Gastrocnemius medialis (tissue), 4 donors: ENCODE measurements around the gene KRT80. TPM values are rescaled to one million over a fixed set of nuclear protein-coding genes. Genes with fewer than 3 reads are reported as not detected.

ENCODE experiments used
- ATAC-seq, 2 donors: fragments of 150-250 bp; one replicate each; pipeline ENCODE4 v1.9.1; 2016
- DNase-seq, 2 donors: peaks; one replicate each; pipeline ENCODE4 v3.0.0-alpha.2; 2019
- H3K27ac ChIP-seq, 4 donors: fragments of 200-600 bp; sonication (generic); 1 replicate in 1 of 4; 2 replicates in 3 of 4; pipeline ENCODE4 v1.5.1; 2016 to 2018; ENCODE audit warnings: mild to moderate bottlenecking in 2 of 4, moderate library complexity in 1 of 4
- H3K27me3 ChIP-seq, 3 donors: fragments of 200-600 bp; sonication (generic) in 2 of 3; 1 replicate in 1 of 3; 2 replicates in 2 of 3; pipeline versions ENCODE4 v1.5.1 to v1.6.0; 2016 to 2019; ENCODE audit warnings: mild to moderate bottlenecking in 1 of 3, moderate library complexity in 1 of 3
- H3K36me3 ChIP-seq, 2 donors: fragments of 200-600 bp; sonication (generic) in 1 of 2; one replicate each; pipeline ENCODE4 v1.5.1; 2017 to 2018
- H3K4me1 ChIP-seq, 2 donors: fragments of 200-600 bp; sonication (generic) in 1 of 2; one replicate each; pipeline ENCODE4 v1.5.1; 2016 to 2017; ENCODE audit warnings: mild to moderate bottlenecking in 2 of 2
- H3K4me3 ChIP-seq, 4 donors: fragments of 200-600 bp; sonication (generic) in 3 of 4; 1 replicate in 1 of 4; 2 replicates in 3 of 4; pipeline ENCODE4 v1.5.1; 2016 to 2019; ENCODE audit warnings: mild to moderate bottlenecking in 2 of 4
- H3K9me3 ChIP-seq, 3 donors: fragments of 200-600 bp; sonication (generic) in 2 of 3; 1 replicate in 1 of 3; 2 replicates in 2 of 3; pipeline ENCODE4 v1.5.1; 2016 to 2019
- POLR2A ChIP-seq, 2 donors: fragments of 450-650 bp; IDR thresholded peaks; one replicate each; pipeline ENCODE4 v1.6.1; 2017; ENCODE audit warnings: antibody characterized with exemption in 2 of 2, mild to moderate bottlenecking in 2 of 2, moderate library complexity in 2 of 2
- in situ Hi-C, 4 donors: fragments of 200-750 bp; cut with MboI; loops; one replicate each; pipeline versions ENCODE4 v1.15.0 to v1.8.0; 2017; ENCODE audit warnings: low sequenced_read_pairs in 4 of 4
- intact Hi-C: fragments of 100-400 bp; cut with DNase I; formaldehyde crosslinking; loops from one replicate; pipeline ENCODE4 v1.15.1; 2023; ENCODE audit warnings: low total_unique reads
- total RNA-seq, 4 donors: library from RNA; depleted of rRNA; stranded (reverse); fragments of >200 nt; gene quantifications; one replicate each; pipeline versions ENCODE4 v1.1.0 to v1.2.3, GENCODE V29; 2016
- TF ChIP-seq, protein P1 (sequence below), 5 experiments: fragments of 450-650 bp in 3 of 5; fragments of 200-600 bp in 2 of 5; sonication (generic) in 2 of 5; IDR thresholded peaks in 4 of 5; conservative IDR thresholded peaks in 1 of 5; 1 replicate in 4 of 5; 2 replicates in 1 of 5; pipeline ENCODE4 v1.5.1; 2016 to 2019; ENCODE audit warnings: antibody characterized with exemption in 5 of 5, mild to moderate bottlenecking in 3 of 5, moderate library complexity in 3 of 5

Gene KRT80
- total RNA-seq, 4 donors from 2014 or later: 0.13 to 0.26 TPM; not detected in 2

DNA sequence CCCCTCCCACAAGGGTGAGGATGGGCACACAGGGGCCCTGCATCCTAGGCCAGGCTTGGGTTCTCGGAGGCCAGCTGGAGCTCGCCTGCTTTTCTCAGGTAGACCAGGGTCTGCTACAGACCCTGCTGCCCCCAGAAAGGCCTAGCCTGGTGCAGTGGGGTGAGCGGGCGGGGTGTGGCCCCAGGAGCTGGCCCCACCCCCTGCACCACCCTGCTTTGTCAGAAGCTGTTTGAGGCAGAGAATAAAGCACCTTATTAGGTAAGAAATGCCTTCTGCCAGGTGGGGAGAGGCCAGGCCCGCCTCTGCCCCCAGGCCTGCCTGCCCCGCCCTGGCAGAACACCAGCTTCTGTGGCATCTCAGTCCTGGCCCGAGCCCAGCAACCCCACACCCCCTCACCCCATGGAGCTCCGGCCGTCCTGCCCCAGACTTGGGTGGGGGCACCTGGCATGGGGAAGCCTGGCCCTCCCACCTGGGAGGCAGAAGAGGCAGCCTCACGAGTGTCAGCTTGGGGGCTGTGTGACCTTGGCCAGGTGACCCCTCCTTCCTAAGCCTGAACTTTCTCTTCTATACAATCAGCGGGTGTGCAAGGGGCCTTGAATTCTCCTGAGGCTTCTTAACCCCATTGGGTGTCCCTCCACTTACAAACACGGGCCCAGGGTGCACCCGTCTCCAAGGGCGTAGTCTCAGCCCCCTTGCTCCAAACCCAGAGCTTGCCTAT is 43.2 kb downstream of the KRT80 start:
- peak overlapping the region; percentile 60 to 90 (median 82) for H3K27ac ChIP-seq
- no peaks in the 10 kb centered on the region for H3K9me3 ChIP-seq
- TF ChIP-seq, protein P1, sequence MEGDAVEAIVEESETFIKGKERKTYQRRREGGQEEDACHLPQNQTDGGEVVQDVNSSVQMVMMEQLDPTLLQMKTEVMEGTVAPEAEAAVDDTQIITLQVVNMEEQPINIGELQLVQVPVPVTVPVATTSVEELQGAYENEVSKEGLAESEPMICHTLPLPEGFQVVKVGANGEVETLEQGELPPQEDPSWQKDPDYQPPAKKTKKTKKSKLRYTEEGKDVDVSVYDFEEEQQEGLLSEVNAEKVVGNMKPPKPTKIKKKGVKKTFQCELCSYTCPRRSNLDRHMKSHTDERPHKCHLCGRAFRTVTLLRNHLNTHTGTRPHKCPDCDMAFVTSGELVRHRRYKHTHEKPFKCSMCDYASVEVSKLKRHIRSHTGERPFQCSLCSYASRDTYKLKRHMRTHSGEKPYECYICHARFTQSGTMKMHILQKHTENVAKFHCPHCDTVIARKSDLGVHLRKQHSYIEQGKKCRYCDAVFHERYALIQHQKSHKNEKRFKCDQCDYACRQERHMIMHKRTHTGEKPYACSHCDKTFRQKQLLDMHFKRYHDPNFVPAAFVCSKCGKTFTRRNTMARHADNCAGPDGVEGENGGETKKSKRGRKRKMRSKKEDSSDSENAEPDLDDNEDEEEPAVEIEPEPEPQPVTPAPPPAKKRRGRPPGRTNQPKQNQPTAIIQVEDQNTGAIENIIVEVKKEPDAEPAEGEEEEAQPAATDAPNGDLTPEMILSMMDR (IDR thresholded peaks at IDR 0.05 in 4 of 5, conservative IDR thresholded peaks at IDR 0.05 in 1 of 5): no peak
- no peak for TF ChIP-seq POLR2A (IDR thresholded peaks at IDR 0.05)
- ATAC-seq: no peak
- H3K36me3 ChIP-seq: no peaks in the 10 kb centered on the region
- no peaks in the 10 kb centered on the region for H3K27me3 ChIP-seq
- no peak overlapping the region for H3K4me3 ChIP-seq
- intact Hi-C loops: loop anchor here (5.0 kb wide), 1 partner anchor 134 kb away; no protein-coding TSS in a partner anchor
- H3K4me1 ChIP-seq: peaks cover 20 to 26% of the 10 kb centered on the region in 2 donors
- in situ Hi-C loops: no loop called here
- DNase-seq: peak in 1 of 2 donors; percentile 37

DNA sequence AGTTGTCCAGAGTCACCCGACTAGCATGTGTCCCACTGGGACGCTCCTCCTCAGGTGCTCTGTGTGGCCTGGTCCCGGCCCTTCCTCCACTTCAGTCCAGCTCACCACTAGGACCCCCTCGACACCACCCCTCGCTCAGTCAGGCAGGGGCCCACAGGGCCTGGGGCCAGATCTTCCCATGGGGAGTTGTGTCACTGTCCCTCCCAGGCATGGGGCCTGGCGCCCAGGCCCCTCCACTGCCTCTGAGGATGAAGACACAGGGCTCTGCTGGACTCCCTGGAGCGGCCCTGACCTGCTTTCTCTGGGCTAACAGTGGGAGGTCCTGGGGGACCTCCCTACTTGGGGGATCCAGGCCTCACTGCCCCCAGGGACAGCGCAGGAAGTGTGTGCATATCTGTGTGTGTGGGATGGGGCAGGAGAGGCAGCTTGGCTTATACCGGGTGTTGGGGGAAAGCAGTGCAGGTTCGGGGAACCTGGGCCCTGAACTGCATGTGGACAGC is 43.8 kb downstream of the KRT80 start:
- intact Hi-C loops: loop anchor here (5.0 kb wide), 1 partner anchor 134 kb away; no protein-coding TSS in a partner anchor
- no peaks in the 10 kb centered on the region for H3K36me3 ChIP-seq
- TF ChIP-seq, protein P1 (IDR thresholded peaks at IDR 0.05 in 4 of 5, conservative IDR thresholded peaks at IDR 0.05 in 1 of 5): no peak
- no peak for TF ChIP-seq POLR2A (IDR thresholded peaks at IDR 0.05)
- peaks cover 20 to 26% of the 10 kb centered on the region in 2 donors for H3K4me1 ChIP-seq
- DNase-seq (no peak), ATAC-seq (peak in 1 of 2 donors; percentile 3)
- H3K4me3 ChIP-seq: no peak overlapping the region
- H3K27ac ChIP-seq: peak overlapping the region; percentile 60 to 90 (median 82)
- H3K9me3 ChIP-seq: no peaks in the 10 kb centered on the region
- H3K27me3 ChIP-seq: no peaks in the 10 kb centered on the region
- in situ Hi-C loops: no loop called here

DNA sequence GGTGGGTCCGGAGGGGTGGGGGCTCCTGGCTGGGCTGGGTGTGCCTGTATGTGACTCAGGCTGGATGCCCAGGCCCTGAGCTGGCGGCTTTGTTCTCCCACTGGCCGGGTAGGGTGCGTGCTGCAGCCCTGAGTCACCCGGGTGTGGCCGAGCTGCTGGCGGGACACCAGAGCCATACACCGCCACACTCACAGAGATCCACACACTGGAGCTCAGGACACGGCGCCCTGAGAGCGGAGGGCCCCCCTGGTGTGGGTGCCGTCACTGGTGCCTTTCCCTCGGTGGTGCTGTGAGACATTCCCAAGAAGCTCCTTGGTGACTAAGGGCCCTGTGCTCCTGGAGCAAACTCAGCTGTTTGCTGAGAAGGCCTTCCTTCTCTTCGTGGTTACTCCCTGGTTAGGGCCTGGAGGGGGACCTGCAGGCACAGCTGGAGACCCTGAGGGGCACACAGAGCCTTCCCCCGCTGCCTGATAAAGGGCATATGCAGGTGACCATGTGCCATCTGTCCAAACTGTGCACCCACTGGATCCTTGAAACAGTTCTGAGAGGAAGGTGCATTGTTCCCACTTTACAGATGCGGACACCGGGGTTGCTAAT is 44.3 kb downstream of the KRT80 start:
- Histone ChIP-seq H3K27me3 (no peaks in the 10 kb centered on the region), H3K9me3 (no peaks in the 10 kb centered on the region), H3K4me3 (no peak overlapping the region), H3K27ac (peak overlapping the region; percentile 60 to 90 (median 82)), H3K4me1 (peaks cover 20 to 26% of the 10 kb centered on the region in 2 donors), H3K36me3 (no peaks in the 10 kb centered on the region)
- TF ChIP-seq, protein P1 (IDR thresholded peaks at IDR 0.05 in 4 of 5, conservative IDR thresholded peaks at IDR 0.05 in 1 of 5): no peak
- TF ChIP-seq POLR2A (IDR thresholded peaks at IDR 0.05): peak; percentile 31 to 39
- DNase-seq (peak; percentile 91 to 97), ATAC-seq (peak; percentile 72 to 73)
- intact Hi-C loops (loop anchor here (5.0 kb wide), 1 partner anchor 135 kb away; no protein-coding TSS in a partner anchor), in situ Hi-C loops (no loop called here)

DNA sequence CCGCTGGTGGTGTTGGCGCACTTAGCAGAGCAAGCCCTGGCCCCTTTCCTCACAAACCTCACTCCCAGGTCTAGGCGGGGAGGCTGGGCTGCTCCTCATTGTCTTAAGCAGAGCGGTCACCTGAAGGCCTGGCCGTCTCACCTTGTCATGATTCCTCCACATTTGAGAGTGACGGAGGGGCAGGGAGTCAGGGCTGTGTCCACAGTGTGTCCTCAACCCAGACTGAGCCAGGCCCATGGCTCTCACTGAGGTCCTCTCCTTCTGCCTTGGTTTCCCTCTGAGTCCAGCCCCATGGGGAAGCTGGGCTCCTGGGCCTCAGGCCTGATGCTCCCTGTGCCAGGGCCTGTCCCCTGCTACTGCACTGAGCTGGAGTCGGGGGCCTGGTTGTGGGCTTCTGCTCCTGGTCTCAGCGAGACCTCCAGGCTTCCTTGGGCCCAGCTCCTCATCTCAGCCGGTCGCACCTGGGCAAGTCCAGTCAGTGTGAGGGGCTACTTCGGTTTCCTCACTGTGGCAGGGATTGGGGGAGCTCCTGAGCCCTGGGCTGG is 44.9 kb downstream of the KRT80 start:
- intact Hi-C loops (loop anchor here (5.0 kb wide), 1 partner anchor 135 kb away; no protein-coding TSS in a partner anchor), in situ Hi-C loops (no loop called here)
- ATAC-seq: peak; percentile 18 to 20

More for the DNA sequence above, 44.9 kb downstream of the KRT80 start:
- peak overlapping the region in 1 of 4 donors; percentile 11 for H3K4me3 ChIP-seq
- TF ChIP-seq POLR2A (IDR thresholded peaks at IDR 0.05): no peak
- TF ChIP-seq, protein P1 (IDR thresholded peaks at IDR 0.05 in 4 of 5, conservative IDR thresholded peaks at IDR 0.05 in 1 of 5): no peak
- peak overlapping the region; percentile 60 to 90 (median 82) for H3K27ac ChIP-seq
- DNase-seq: no peak
- H3K4me1 ChIP-seq: peaks cover 17 to 26% of the 10 kb centered on the region in 2 donors
- no peaks in the 10 kb centered on the region for H3K27me3 ChIP-seq
- H3K9me3 ChIP-seq: no peaks in the 10 kb centered on the region
- no peaks in the 10 kb centered on the region for H3K36me3 ChIP-seq
